PFSK-1 (cell line): ENCODE measurements around the gene ABHD17B.

Experiments used
- POLR2AphosphoS5 ChIP-seq: IDR thresholded peaks from 2 replicates; pipeline ENCODE4 v1.6.1; 2012; ENCODE audit warnings: low read depth, mild to moderate bottlenecking, control low read depth, low read length, moderate library complexity
- SIN3A ChIP-seq: IDR thresholded peaks from 2 replicates; pipeline ENCODE4 v1.6.1; 2012; ENCODE audit warnings: mild to moderate bottlenecking, low read length, moderate library complexity, borderline replicate concordance; ENCODE audit not compliant: insufficient read depth
- TF ChIP-seq, protein P1 (sequence below), 2 experiments: IDR thresholded peaks; 2 replicates each; pipeline versions ENCODE4 v1.6.1 to v1.8.0; 2011 to 2012; ENCODE audit warnings: low read depth in 2 of 2, low read length in 2 of 2, control low read depth in 1 of 2, inconsistent platforms in 1 of 2, mild to moderate bottlenecking in 1 of 2, moderate library complexity in 1 of 2; ENCODE audit not compliant: insufficient read depth in 1 of 2

DNA sequence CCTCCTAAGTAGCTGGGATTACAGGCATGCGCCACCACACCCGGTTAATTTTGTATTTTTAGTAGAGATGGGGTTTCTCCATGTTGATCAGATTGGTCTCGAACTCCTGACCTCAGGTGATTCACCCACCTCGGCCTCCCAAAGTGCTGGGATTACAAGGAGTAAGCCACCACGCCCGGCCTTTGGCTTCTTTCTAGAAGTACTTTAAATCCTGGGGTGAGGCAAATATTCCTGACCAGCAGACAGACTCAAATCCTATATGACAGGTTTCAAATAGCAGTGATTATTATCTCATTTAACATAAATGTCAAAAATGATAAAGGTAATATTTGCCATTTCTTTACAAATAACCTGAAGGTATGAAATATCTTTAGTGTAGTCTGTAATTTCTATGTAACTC, 35.6 kb downstream of the ABHD17B start:
- TF ChIP-seq POLR2AphosphoS5 (no peak), SIN3A (no peak)
- TF ChIP-seq, protein P1, sequence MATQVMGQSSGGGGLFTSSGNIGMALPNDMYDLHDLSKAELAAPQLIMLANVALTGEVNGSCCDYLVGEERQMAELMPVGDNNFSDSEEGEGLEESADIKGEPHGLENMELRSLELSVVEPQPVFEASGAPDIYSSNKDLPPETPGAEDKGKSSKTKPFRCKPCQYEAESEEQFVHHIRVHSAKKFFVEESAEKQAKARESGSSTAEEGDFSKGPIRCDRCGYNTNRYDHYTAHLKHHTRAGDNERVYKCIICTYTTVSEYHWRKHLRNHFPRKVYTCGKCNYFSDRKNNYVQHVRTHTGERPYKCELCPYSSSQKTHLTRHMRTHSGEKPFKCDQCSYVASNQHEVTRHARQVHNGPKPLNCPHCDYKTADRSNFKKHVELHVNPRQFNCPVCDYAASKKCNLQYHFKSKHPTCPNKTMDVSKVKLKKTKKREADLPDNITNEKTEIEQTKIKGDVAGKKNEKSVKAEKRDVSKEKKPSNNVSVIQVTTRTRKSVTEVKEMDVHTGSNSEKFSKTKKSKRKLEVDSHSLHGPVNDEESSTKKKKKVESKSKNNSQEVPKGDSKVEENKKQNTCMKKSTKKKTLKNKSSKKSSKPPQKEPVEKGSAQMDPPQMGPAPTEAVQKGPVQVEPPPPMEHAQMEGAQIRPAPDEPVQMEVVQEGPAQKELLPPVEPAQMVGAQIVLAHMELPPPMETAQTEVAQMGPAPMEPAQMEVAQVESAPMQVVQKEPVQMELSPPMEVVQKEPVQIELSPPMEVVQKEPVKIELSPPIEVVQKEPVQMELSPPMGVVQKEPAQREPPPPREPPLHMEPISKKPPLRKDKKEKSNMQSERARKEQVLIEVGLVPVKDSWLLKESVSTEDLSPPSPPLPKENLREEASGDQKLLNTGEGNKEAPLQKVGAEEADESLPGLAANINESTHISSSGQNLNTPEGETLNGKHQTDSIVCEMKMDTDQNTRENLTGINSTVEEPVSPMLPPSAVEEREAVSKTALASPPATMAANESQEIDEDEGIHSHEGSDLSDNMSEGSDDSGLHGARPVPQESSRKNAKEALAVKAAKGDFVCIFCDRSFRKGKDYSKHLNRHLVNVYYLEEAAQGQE (IDR thresholded peaks at IDR 0.05; ENCODE audit: insufficient read depth in 1 of 2, low read depth in 2 of 2, low read length in 2 of 2), result no peak
